ENCODE data around the gene MAPK9.

MAPK9 gene

DNA sequence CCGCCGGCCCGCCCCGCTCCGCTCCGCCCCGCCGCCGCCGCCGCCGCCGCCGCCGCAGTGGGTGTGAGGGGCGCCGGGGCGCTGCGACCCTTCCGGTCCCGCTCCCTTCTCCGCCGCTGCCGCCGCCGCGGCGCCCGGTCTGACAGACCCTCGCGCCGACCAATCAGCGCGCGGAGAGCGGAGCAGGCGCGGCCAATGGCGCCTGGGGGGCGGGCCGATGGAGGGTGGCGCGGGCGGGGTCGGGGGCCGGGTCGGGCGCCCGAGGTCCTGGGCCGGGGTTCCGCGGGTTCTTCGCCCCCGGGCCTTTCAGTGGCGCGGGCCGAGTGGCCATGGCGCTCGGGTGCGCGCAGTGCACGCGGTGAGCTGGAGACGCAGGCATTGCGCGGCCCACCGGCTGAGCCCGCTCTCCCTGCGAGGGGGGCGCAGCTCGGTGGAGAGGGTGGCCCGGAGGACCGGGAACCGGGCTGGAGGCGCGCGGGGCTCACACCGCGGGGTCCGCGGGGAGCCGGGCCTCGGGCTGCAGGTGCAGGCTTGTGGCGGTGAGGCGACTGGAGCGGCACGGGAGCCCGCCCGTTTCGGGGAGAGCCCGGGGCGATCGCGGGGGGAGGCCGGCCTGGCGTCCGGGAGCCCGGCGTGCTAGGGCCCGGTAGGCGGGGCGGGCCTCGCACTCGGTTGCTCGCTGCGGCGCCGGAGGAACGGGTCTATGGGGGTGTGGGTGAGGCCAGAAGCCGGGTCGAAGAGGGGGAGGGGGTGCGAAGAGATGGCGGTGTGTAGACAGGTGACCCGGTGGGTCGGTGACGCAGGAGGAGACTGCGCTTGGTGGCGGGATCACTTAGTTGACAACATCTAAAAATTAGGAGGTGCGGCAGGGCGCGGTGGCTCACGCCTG is at the start of gene MAPK9:
Gene MAPK9 (minus strand): TSS at position 141 of the 889 bp plus-strand sequence. CDS start 11,522 bp downstream, outside the sequence.
- DNase-seq (ENCODE audit: low read depth in 2 of 2): peak; percentile 71 to 84

DNA sequence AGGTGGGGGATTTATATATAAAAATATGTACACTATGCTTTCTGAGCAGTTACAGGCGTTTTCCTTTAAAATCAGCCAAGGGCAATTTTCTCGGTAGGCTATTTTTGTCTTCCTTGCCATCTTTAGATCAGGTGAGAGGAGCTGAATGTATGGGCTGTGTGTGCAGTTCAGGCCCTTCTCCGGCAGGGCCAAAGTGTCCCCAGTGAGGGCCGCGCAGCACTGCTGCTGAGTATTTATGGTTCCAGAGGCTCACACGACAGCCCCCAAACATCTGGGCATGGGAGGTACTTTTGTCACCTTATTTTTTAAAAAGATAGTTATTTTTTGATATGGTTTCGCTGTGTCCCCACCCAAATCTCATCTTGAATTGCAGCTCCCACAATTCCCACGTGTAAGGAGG is 49.7 kb upstream of the MAPK9 start:
- DNase-seq (ENCODE audit: low read depth in 2 of 2): no peak

DNA sequence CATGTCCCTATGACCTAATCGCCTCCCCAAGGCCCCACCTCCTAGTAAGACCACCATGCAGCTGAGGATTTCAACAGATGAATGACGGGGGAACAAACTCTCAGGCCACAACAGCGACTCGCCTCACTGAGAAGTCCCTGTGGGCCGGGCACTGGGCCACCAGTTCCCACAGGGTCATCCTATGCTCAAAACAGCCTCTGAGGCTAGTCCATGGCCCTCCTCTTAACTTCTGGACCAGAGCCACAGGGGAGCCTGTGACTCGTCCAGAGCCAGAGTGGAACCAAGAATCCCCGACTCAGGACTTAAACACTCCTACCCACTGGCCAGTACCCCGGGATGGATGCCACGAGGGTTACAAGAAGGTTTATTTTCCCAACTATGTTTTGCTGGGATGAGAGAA is 49.0 kb upstream of the MAPK9 start:
- no peak for DNase-seq (ENCODE audit: low read depth in 2 of 2)

DNA sequence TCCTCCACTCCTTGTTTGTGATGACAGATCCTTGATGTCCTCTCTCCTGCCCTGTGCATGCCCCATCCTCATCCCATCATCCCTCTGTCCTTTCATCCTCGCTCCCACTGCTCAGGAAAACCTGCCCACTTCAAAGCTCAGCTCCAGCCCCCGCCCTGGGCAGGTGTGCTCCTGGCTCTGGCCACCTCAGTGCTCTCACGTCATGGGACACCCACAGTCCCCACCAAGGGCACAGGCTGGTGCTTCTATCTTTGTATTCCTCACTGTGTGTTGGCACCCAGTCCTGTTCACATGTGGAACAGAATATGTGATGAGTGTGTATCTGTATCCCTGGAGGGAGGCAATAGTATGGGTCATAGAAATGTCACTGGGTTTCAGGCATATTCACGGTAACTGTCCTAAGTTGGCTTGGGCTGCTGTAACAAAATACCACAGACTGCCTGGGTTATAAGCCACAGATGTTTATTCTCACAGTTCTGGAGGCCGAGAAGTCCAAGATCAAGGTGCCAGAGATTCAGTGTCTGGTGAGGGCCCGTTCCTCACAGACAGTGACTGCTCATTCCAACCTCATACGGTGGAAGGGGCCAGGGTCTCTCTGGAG is 47.8 kb upstream of the MAPK9 start:
- no peak for DNase-seq (ENCODE audit: low read depth in 2 of 2)

DNA sequence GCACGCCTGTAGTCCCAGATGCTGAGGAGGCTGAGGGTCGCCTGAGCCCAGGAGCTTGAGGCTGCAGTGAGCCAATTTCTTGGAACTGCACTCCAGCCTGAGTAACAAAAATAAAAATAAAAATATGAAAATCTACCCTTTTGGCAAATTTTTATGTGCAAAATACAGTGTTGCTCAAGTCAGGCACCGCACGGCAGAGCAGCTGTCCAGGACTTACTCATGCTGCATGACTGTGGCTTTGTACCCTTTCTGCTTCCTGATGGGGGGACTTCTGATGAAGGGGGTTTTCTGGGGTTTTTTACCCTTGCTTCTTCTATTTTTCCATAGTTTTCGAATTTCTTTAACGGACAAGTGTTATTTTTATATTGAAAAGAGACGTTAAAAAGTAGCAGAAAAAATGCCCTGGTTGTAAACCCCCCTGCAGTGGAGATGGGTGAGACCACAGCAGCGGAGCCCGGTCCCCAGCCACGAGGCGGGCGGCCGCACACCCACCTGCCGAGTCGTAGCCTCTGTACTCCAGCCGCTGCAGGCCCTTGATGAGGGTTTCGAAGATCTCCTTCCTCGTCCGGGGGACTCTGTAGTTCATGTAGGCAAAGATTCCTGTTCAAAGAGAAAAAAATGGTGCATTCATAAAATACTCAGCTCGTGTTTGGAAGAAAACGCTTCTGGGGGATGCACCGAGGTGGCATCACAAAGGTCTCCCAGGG is 46.3 kb upstream of the MAPK9 start:
- no peak for DNase-seq (ENCODE audit: low read depth in 2 of 2)

DNA sequence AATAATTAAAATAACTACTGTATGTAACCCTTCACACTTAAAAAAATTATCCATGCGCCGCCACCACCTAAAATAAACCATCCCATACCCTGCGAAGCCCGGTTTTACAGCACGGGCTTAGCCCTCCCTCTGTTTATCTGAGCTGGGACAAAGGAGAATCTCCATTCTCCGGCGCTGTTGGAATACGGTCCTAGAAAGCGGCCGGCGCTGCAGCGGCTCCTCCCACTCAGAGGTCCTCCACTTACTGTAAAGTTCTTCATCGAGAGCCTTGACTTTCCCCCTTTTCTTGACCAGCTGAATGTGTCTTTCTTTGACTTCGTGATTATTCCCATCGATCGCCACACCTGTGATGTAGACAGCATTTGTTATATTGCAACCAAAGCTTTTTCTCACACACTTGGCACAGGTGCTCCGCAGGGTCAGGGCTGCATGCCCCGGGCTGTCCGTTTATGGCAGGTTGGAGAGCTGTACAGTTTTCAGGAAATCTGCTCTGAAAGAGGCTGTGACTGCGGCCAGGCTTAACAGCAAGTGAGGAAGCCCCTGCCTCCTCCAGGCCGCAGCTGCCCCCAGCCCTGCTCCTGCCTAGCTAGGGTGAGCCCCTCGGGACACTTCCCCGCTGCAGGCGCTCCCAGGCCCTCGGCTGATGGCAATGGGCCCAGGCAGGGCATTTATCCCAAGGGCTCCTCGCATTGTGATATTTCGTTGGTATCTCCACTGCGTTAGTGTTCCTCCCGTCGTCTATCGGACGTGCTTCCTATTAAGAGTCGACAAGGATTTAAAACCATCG is 44.5 kb upstream of the MAPK9 start:
- no peak for DNase-seq (ENCODE audit: low read depth in 2 of 2)

DNA sequence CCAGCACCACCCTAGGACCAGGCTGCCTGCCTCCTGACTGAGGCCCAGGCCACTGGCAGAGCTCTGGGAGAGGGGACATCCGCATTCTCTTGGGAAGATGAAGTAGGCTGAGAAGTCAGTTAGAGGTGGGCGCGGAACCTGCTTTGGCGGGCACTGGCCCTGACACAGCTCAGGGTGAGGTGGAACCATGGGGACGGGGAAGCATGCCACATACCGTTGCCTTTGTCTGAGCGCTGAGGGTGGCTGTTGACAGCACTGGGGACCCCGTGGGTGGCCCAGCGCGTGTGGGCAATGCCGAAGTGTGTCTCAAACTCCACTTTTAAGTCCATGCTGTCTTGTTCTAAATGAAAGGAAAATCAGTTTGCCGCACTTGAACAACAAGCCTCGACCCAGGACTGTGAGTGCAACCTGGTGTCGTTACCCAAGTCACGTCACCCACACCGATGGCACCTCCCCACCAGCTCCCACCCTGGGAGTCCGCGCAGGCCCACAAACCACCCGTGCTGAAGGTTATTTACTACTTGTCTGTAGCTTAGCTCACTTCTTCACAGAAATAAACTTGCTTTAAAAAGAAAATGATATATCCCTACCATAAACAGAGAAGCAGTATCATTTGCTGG is 43.8 kb upstream of the MAPK9 start:
- no peak for DNase-seq (ENCODE audit: low read depth in 2 of 2)

DNA sequence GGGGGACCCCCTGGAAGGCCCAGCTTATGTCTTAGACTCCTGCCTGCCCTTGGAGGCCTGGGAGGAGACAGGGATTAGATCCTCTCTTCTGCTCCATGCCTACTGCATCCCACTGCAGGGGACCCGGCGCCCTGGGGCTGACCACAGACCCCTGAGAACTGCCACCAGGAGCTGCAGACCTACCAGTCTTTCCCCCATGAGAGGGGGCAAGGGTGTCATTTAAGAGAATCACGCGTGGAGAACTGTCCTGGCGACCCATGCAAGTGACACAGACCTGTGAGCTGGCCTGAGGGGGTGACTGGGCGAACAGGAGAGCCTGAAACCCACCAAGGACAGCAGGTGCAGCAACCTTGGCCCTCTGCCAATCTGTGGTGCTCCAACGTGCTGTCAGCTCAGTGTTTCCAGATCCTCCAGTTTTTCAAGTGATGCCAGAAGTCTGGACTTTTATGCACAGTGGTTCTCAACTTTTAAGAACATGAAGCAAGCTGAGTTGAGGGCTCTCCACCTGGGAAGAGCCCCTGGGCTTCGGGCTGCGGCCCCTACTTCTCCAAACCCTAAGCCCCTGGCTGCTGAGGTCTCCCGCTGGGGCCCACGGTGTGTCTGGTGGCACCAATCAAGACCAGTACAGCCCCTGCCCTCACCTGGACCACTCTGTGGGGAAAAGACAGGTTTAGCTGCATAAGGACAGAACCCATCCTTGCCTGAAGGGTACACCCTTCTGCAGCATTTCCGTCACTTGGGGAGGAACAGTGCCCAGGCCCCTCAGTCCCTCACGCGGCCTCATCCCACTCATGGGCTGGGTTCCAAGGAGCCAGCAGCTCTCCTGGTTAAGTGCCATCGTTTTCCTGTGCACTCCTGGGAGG is 43.1 kb upstream of the MAPK9 start:
- DNase-seq (ENCODE audit: low read depth in 2 of 2): no peak

DNA sequence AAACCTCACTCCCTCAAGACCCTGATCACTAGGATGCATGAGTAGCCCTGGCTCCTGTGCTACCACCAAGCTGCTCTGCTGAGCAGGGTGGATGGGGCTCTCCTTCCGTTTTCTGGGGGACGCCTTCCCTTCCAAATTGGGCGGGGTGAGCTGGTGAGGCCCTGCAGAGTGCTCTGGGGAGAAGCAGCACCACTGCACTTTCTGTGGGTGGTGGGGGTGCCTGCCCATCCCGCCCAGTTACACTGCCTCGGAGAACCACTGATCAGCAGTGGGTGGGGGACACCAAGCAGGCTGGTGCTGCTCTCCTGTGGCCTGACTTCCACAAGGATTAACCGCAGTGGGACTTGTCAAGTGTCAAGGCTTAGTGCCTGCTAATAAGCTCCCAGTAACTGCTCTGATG is 42.3 kb upstream of the MAPK9 start:
- no peak for DNase-seq (ENCODE audit: low read depth in 2 of 2)

DNA sequence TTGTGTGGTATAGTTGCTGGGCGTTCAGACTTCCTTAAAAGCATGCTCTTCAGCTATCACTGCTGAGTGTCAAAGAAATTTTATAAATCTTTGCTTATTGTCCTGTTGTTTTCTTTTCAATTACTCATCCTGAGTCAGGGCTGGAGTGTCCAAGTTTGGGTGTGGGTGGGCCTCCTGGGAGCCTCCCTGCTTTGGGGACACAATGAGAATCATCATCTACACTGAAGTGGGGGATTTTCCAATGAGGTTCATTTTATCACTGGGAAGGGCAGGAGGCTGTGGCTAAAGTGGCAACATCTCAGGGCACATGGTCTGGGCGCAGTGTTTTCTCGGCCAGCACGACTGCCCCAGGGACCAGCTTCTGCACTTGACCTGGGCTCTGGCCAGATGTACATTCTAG is 41.8 kb upstream of the MAPK9 start:
- no peak for DNase-seq (ENCODE audit: low read depth in 2 of 2)

DNA sequence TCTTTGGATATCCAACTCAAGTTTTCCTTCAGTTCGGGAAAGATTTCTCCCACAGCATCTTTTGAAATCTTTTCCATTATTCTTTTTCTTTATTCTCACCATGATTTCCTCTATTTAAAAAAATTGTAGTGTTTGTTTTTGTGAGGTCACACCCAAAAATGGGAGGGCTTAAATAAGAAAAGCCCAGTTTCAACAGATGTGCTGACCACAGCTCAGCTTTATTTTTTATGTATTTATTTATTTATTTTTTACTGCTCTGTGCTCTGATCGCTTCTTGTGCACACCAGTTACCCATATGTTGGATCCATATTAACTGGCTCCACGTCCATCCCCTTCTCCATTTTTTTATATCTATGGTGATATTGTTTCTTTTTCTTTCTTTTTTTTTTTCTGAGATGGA is 41.0 kb upstream of the MAPK9 start:
- no peak for DNase-seq (ENCODE audit: low read depth in 2 of 2)

DNA sequence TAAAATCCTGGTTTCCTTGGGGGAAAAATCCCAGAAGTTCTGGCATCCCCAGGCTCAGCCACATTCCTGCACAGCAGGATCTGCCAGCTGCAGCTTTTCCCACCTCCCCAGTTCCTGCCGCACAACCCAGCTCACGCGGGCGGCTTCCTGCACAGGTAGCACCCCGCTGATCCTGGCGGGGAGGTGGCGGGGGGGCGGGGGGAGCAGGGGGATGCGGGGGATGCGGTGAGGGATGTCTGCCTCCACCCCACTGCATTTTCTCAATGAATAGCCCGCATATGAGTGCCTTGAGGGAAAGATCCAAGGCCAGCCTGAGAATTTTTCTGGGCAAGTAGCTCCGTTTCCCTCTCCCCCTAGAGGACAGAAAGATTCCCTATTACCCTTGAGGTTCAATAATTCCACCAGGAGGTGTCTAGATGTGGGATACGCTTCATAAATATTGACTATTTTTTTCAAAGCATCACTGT is 40.2 kb upstream of the MAPK9 start:
- no peak for DNase-seq (ENCODE audit: low read depth in 2 of 2)

DNA sequence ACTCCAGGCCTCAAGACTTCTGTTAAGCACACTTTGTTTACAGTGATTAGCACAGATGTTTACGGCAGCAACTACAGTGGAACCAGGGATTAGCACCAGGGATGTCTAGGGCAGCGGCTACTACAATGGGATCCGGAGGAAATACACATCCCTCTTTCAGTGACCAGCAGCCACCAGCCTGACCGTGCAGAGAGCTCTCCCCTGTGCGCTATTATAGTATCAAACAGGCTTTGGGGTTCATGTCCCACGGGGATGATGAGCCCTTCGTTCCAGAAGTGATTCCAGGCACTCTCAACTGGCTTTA is 39.7 kb upstream of the MAPK9 start:
- no peak for DNase-seq (ENCODE audit: low read depth in 2 of 2)

DNA sequence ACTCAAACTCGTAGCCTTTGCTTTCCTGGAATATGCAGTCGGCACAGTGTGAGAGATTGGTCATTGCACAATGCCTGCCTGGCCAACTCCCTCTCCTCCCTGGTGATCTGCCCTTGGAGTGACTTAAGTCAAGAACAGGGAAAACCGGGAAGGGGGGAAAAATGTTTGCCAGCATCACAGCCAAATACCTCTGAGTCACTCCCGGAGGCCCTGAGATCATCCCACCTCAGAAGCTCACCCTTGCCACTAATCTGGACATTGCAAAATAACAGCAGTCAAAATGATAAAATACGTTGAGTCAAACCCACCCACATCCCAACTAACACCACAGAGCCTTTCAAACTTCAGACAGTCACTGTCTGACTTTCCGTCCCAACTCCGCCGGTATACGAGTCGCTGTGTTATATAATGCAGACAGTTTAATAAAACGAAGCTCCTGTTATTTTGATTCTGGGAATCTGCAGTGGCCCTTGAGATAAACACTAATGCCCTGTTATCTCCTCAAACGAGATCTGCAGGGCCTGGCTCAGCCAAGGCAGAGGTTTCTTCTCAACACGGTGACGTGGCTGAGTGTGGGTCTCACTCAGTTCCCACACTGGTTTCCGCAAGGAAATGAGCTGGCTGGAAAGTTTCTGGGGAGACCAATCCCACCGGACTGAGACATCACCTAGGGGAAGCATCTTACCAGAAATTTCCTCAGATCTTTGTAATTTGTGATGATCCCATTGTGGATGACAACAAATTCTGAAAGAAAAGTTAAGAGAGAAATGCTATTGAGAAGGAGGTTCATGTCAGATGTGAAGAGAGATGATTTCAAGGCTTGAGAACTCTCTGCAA is 39.1 kb upstream of the MAPK9 start:
- no peak for DNase-seq (ENCODE audit: low read depth in 2 of 2)

DNA sequence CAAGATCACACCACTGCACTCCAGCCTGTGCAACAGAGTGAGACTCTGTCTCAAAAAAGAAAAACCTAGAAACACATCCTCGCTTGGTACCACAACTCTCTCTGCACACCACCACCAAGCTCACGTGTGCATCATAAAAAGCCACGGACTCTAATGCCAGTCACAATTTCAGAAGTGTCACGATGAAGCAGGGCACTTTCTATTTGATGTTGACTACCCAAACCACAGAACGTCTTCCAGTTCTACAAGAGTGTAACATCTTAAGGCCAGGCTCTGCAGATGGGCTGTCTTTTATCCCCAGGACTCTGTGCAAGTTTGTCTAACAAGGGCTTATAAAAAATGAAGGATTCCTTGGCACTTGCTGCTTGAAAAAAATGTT is 38.4 kb upstream of the MAPK9 start:
- no peak for DNase-seq (ENCODE audit: low read depth in 2 of 2)

DNA sequence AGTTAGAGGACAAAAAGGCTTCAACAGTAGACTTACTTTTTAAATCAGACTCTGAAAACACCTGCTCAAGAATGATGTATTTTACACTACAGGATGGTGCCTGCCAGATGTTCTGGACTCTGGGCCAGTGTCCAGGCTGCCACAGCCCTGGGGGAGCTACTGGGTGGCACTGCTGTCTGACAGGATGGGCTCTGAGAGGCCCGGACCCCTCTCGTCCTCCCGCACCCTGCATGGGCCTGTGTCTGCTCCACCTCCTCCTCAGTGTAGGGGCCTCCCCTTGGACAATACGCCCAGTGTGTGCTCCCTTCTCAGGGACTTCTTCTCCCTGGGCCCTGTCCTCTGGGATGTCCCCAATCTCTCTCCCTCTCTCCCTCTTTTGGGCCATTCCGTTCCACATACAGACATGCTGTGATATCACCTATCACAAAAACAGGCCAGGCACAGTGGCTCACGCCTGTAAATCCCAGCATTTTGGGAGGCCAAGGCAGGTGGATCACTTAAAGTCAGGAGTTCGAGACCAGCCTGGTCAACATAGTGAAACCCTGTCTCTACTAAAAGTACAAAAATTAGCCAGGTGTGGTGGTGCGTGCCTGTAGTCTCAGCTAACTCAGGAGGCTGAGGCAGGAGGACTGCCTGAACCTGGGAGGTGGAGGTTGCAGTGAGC is 37.9 kb upstream of the MAPK9 start:
- DNase-seq (ENCODE audit: low read depth in 2 of 2): no peak

DNA sequence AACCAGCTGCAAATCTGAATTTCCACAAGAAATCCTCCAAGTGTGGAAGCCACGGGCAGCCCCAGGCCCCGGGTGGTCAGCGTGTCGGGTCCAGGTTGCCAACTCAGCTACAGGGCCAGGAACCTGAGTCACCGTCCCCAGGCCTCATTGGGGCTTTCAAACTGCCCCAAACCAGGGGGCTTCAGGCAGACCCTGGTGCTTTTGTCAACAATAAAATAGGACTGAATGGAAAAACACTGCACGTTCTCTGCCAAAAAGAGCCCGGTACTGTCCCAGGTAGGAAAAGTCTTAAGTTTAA is 37.2 kb upstream of the MAPK9 start:
- DNase-seq (ENCODE audit: low read depth in 2 of 2): no peak

DNA sequence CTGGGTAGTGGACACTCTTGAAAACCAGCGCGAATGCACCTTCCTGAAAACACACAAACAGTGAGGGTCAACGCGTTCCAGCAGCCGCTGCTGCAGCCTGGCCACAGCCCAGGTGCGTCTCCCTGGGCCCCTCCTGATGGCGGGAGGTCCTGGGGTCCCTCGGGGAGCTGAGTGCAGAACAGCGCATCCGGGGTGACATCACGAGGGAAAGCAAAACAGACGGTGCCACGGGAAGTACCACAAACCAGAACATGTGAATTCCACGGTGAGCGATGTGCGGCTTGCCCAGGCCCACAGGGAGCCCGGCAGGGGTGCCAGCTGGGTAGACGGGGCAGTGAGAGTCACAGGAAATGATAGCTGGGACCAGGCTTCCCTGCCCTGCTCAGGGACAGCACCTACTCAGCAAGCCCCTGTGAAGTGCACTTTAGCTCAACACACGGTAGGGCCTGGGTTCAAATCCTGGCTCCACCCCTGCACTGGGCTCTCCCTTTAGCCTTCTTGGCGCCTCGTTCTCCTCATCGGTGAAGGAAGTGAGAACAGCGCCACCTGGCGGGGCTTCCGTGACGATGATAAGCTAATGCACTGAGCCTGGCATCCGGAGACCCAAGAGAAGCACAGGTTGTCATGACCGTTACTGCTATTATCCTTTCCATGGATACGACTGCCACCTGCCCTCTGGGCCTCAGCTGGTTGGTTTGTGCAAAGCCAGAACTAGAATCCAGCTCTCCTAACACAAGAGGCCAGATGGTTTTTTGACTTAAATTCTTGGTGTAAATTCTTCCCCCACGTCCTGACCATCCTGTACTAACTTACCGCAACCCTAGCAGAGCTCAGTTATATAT is 36.6 kb upstream of the MAPK9 start:
- peak; percentile 80 to 84 for DNase-seq (ENCODE audit: low read depth in 2 of 2)
